ENCODE results near the gene EPHA8. TPM values are rescaled to one million over a fixed set of nuclear protein-coding genes. Genes with fewer than 3 reads are reported as not detected.

EPHA8 gene
- total and polyA plus RNA-seq, 9 of the 15 experiments (the other 6 are each of a cell fraction or from before 2014, with no cell fraction given) = not detected

GRCh38 chr1:22518379-22518778 lies 44.9 kb upstream of the EPHA8 start:
- WGBS (ENCODE audit: insufficient coverage, low coverage, missing lambda C conversion rate) = 93% methylated on average over 3 of the region's 3 CpGs
- DNase-seq (ENCODE audit: extremely low read depth in 1 of 4, low spot score in 3 of 4) (no peak), ATAC-seq (no peak), FAIRE-seq (no peak)
- ChIA-PET POLR2A (no interaction called here), CTCF (ENCODE audit: low intra/inter-chr PET ratio) (no interaction called here)
- BruUV-seq (replicated peaks) = no TSS peak
- Histone ChIP-seq H3K4me1 (replicated peaks in 1 of 2; ENCODE audit: control insufficient read depth in 2 of 2, insufficient read depth in 2 of 2, low read length in 2 of 2) (no peaks in the 10 kb centered on the region), H3K9me1 (ENCODE audit: control insufficient read depth, insufficient read depth, low read length) (no peaks in the 10 kb centered on the region), H3K9ac (ENCODE audit: insufficient read depth in 1 of 2, low read depth in 2 of 2, low read length in 2 of 2) (no peak overlapping the region), H3K79me2 (ENCODE audit: control insufficient read depth, insufficient read depth, low read length) (no peaks in the 10 kb centered on the region), H3K9me3 (replicated peaks; ENCODE audit: control insufficient read depth, insufficient read depth, low read depth, low read length) (no peaks in the 10 kb centered on the region), H3K27me3 (ENCODE audit: control insufficient read depth in 2 of 2, insufficient read depth in 2 of 2, low read length in 2 of 2) (no peaks in the 10 kb centered on the region), H3K4me2 (ENCODE audit: insufficient read depth, low read length) (no peak overlapping the region), H4K20me1 (replicated peaks; ENCODE audit: control insufficient read depth, insufficient read depth, low read length) (0 out of 2 replicates have a peak, but pooled peaks cover 4% of the 10 kb centered on the region), H2AFZ (ENCODE audit: low read depth, low read length) (no peak overlapping the region), H3K4me3 (no peak overlapping the region), H3K27ac (ENCODE audit: extremely low read depth, low read depth, low read length) (no peak overlapping the region), H3K36me3 (ENCODE audit: control insufficient read depth, insufficient read depth, low read length) (peaks cover 88% of the 10 kb centered on the region)
- TF ChIP-seq ZBTB1 (CRISPR knock-in tag; IDR thresholded peaks at IDR 0.05; ENCODE audit: borderline replicate concordance, low read depth) = no peak
- no peak for TF ChIP-seq TBP (optimal IDR thresholded peaks at IDR 0.05; ENCODE audit: low read depth, low read length)
- no peak for TF ChIP-seq HNRNPUL1 (IDR thresholded peaks at IDR 0.05; ENCODE audit: low read length)
- TF ChIP-seq SFPQ (IDR thresholded peaks at IDR 0.05; ENCODE audit: low read depth, low read length) = no peak
- TF ChIP-seq SRSF3 (IDR thresholded peaks at IDR 0.05; ENCODE audit: insufficient read depth, low read length) = no peak
- TF ChIP-seq SRSF7 (optimal IDR thresholded peaks at IDR 0.05; ENCODE audit: low read depth, low read length) = no peak
- TF ChIP-seq GTF2B (IDR thresholded peaks at IDR 0.05; ENCODE audit: extremely low read depth, insufficient read length) = no peak
- no peak for TF ChIP-seq HMG20A (CRISPR knock-in tag; conservative IDR thresholded peaks at IDR 0.05)
- TF ChIP-seq FOXJ2 (tag; IDR thresholded peaks at IDR 0.05) = no peak
- TF ChIP-seq ZNF174 (CRISPR knock-in tag; IDR thresholded peaks at IDR 0.05) = no peak
- no peak for TF ChIP-seq HIVEP1 (CRISPR knock-in tag; IDR thresholded peaks at IDR 0.05)
- no peak for TF ChIP-seq E2F6 (IDR thresholded peaks at IDR 0.05; ENCODE audit: borderline replicate concordance in 1 of 2, extremely low read depth in 1 of 2, insufficient read depth in 1 of 2, insufficient read length in 1 of 2, low read depth in 1 of 2, low read length in 1 of 2, poor library complexity in 1 of 2, severe bottlenecking in 1 of 2)
- no peak for TF ChIP-seq KDM2B (CRISPR knock-in tag; IDR thresholded peaks at IDR 0.05)
- TF ChIP-seq TAF7 (tag; IDR thresholded peaks at IDR 0.05) = no peak
- intact Hi-C loops (cut with micrococcal nuclease) = no loop called here
- in situ Hi-C loops (cut with MboI) = no loop called here

All from K562 (cell line).